RKO (cell line): ENCODE measurements around the gene CDV3.

Experiments
- DNase-seq: peaks from one replicate; pipeline ENCODE4 v3.0.0-alpha.2; 2016; ENCODE audit warnings: low spot score

Gene CDV3

GRCh38 chr3:133606342-133606741 is 32.9 kb downstream of the CDV3 start:
- DNase-seq: no peak

- no peak for DNase-seq
Measured at GRCh38 chr3:133606902-133607301, 33.4 kb downstream of the CDV3 start.

DNA sequence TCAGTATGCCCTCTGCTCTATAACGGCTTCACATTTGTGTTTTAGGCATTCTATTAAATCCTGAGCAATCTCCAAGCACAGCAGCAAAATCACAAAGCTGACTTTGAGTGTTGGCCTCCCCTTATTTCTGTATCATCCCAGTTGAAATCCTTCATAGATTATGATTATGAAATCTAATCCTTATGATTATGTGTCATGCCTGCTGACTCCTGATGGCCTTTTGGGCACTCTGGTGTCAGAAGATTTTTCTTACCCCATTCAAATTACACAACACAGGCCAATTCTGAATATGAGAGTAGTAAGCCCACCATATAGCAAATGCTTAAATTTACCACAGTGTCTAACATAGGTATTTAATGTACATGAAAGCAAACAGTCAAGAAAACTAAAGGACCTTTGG is 34.3 kb downstream of the CDV3 start:
- no peak for DNase-seq

GRCh38 chr3:133608388-133608787 is 34.9 kb downstream of the CDV3 start:
- no peak for DNase-seq

DNA sequence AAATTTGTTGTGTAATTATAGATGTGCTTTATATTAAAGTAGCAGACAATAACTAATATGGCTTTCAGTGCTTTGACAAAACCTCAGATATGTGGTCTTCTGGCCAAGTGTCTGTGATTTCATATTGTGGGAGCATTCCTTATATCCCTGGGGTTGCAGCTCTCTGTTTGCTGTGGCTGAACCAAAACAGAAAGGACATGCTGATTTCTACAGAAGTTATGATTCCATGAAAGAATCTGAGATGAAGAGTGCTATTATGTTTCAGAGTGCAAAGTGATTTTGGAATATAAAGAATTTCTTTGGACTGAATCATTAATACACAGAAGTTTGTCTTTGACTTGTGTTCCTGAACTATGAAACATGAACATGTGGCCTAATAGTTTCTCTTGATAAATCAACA is 36.5 kb downstream of the CDV3 start:
- no peak for DNase-seq

- no peak for DNase-seq
Measured at GRCh38 chr3:133611534-133611933, 38.0 kb downstream of the CDV3 start.

- no peak for DNase-seq
Measured at GRCh38 chr3:133620066-133620784, 46.7 kb downstream of the CDV3 start.

- no peak for DNase-seq
Measured at GRCh38 chr3:133627789-133628188, 54.3 kb downstream of the CDV3 start.

DNA sequence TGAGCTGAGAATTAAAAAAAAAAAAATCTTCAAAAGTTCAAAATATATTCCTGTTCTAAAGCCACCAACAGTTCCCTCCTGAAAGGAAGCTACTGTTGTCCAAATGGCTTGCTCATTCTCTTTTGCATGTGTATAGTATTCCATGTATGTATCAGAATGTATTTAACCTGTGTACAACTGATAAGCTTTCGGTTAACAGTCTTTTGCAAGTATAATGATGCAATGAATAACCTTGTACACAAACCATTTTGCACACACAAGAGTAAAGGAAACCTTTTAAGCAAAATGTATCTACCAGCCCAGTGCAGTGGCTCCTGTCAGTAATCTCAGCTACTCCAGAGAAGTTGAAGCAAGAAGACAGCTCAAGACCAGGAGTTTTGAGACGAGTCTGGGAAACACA is 55.7 kb downstream of the CDV3 start:
- DNase-seq: no peak

GRCh38 chr3:133633439-133633838 is 60.0 kb downstream of the CDV3 start:
- DNase-seq: no peak
